ENCODE results near the gene MYL6. TPM values are rescaled to one million over a fixed set of nuclear protein-coding genes. Genes with fewer than 3 reads are reported as not detected.
A peak's percentile ranks its signal among the peaks of the same experiment; 100 is the strongest.

The MYL6 gene
- total RNA-seq, 1 experiment from 2014 or later, result 932 TPM

- CTCF ChIA-PET, result interaction anchor here (1.2 to 3.4 kb wide), 4 partner anchors 9 to 42 kb away, joined by 3 to 20 read pairs (median 10); partner anchors contain the start of genes MYL6B, SMARCC2 and ZC3H10
- Mint-ChIP-seq H3K27me3 (ENCODE audit: low read depth) (no peaks in the 10 kb centered on the region), H3K27ac (peak overlapping the region; percentile 95), H3K9me3 (no peaks in the 10 kb centered on the region), H3K4me3 (peak overlapping the region; percentile 96), H3K36me3 (peaks cover 63% of the 10 kb centered on the region), H3K4me1 (peaks cover 49% of the 10 kb centered on the region)
- POLR2A ChIA-PET, result interaction anchor here (0.6 to 7.2 kb wide), 9 partner anchors 9 to 199 kb away, joined by 3 to 104 read pairs (median 15); partner anchors contain the start of genes ESYT1, MYL6B, PA2G4 and RNF41
- TF ChIP-seq MAX (CRISPR knock-in tag; IDR thresholded peaks at IDR 0.05) (no peak), ERG (CRISPR knock-in tag; IDR thresholded peaks at IDR 0.05) (0 out of 2 replicates have a peak, but pooled peaks have one; percentile 50), ZSCAN18 (CRISPR knock-in tag; IDR thresholded peaks at IDR 0.05) (no peak)
- no peak for ATAC-seq
- no peak for DNase-seq (ENCODE audit: low spot score)
Measured at GRCh38 chr12:56160894-56161689, 2.9 kb downstream of the MYL6 start.

GRCh38 chr12:56161690-56162351, 3.7 kb downstream of the MYL6 start:
- H3K27me3 Mint-ChIP-seq (ENCODE audit: low read depth), result no peaks in the 10 kb centered on the region
- H3K27ac Mint-ChIP-seq, result peak overlapping the region; percentile 95
- ChIA-PET POLR2A (interaction anchor here (0.7 to 7.2 kb wide), 10 partner anchors 10 to 1862 kb away, joined by 3 to 104 read pairs (median 12); partner anchors contain the start of genes ESYT1, MYL6B, PA2G4 and RNF41), CTCF (interaction anchor here (1.2 to 3.4 kb wide), 6 partner anchors 10 to 43 kb away, joined by 3 to 21 read pairs (median 12); partner anchors contain the start of genes ESYT1, MYL6B, SMARCC2 and ZC3H10)
- TF ChIP-seq ZNF671 (CRISPR knock-in tag; IDR thresholded peaks at IDR 0.05), result peak; percentile 35; the same call in 1 of the 2 replicates
- TF ChIP-seq ERG (CRISPR knock-in tag; IDR thresholded peaks at IDR 0.05), result 0 out of 2 replicates have a peak, but pooled peaks have one; percentile 17
- TF ChIP-seq EMX1 (CRISPR knock-in tag; IDR thresholded peaks at IDR 0.05), result peak; percentile 72; the same call in 1 of the 2 replicates
- TF ChIP-seq PRRX2 (CRISPR knock-in tag; IDR thresholded peaks at IDR 0.05), result peak; percentile 84; the same call in 1 of the 2 replicates
- TF ChIP-seq ZNF532 (CRISPR knock-in tag; IDR thresholded peaks at IDR 0.05; ENCODE audit: borderline replicate concordance), result peak; percentile 38; the same call in 1 of the 2 replicates
- TF ChIP-seq ZNF416 (CRISPR knock-in tag; IDR thresholded peaks at IDR 0.05), result peak; percentile 64; the same call in 1 of the 2 replicates
- TF ChIP-seq ZNF219 (CRISPR knock-in tag; IDR thresholded peaks at IDR 0.05; ENCODE audit: borderline replicate concordance), result no peak
- TF ChIP-seq ZNF281 (CRISPR knock-in tag; IDR thresholded peaks at IDR 0.05), result no peak
- no peak for TF ChIP-seq GRHL2 (CRISPR knock-in tag; IDR thresholded peaks at IDR 0.05; ENCODE audit: insufficient replicate concordance, severe bottlenecking)
- TF ChIP-seq STAT6 (CRISPR knock-in tag; conservative IDR thresholded peaks at IDR 0.05; ENCODE audit: low read depth), result no peak
- no peak for TF ChIP-seq ATF1 (CRISPR knock-in tag; IDR thresholded peaks at IDR 0.05)
- TF ChIP-seq RORB (CRISPR knock-in tag; IDR thresholded peaks at IDR 0.05), result no peak
- peaks cover 67% of the 10 kb centered on the region for H3K36me3 Mint-ChIP-seq
- DNase-seq (ENCODE audit: low spot score) (no peak), ATAC-seq (no peak)
- peak overlapping the region; percentile 7; the same call in 1 of the 2 replicates for H3K4me3 Mint-ChIP-seq
- H3K9me3 Mint-ChIP-seq, result no peaks in the 10 kb centered on the region
- peaks cover 49% of the 10 kb centered on the region for H3K4me1 Mint-ChIP-seq
